Femur (tissue), 1 donor: ENCODE results near the gene COL23A1.

ENCODE experiments used
- DNase-seq: peaks from one replicate; pipeline ENCODE4 v3.0.0-alpha.2; 2017

COL23A1 gene

DNA sequence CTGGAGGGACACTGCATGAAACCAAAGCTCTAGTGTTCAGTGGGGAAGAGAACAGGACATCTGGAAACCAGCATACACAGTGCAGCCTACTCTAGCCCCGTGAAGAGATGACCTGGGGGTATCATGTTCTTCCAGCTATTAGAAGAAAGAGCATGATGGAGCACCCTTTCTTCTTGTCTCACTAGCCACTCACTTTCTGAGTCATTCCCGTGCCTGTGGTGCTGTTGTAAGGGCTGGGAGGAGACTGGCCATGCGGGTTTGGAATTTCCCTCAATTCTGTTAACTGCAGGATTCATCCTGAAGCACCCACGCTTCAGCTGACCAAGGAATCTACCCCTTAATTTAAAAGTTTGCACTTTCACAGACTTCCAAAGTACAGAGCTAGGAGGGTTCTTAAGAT, 137.0 kb downstream of the COL23A1 start:
- DNase-seq: no peak

DNA sequence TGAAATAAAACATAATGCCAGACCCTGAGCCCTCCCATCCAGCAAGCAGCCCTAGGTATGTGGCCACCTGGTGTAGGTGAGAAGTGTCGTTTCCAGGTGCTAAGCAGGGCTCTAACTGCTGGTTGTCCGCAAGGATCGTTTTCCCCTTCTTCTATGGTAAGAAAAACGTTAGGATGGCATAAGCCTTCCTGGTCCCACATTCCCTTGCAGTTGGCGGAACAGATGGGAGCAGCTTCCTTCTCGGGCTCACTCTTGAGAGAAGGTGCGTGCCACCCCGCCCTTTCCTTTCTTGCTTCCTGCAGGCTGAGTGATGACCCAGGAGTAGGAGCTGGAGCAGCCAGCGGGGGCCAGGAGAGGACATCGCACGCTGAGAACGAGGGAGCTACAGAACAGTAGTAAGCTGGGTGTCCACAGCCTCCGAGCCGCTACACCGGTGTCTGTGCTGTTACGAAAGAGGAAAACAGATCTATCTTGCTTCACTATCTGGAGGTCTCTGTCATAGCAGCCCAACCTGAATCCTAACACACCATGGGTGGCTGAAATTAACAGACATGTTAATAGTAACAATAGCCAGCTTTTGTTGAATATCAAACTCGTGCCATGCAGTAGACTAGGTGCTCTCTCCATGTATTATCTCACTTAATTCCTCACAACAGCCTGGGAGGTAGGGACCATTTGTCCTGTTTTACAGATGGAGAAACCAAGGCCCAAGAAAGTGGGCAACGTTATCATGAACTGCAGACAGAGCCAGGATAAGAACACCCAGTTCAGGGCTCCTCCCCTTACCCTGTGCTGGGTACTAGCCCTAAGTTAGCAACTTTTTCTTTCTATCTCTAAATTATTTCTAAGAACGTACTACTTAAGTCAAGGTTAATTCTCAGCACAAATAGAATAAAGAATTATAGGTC, 139.8 kb downstream of the COL23A1 start:
- DNase-seq: no peak

DNA sequence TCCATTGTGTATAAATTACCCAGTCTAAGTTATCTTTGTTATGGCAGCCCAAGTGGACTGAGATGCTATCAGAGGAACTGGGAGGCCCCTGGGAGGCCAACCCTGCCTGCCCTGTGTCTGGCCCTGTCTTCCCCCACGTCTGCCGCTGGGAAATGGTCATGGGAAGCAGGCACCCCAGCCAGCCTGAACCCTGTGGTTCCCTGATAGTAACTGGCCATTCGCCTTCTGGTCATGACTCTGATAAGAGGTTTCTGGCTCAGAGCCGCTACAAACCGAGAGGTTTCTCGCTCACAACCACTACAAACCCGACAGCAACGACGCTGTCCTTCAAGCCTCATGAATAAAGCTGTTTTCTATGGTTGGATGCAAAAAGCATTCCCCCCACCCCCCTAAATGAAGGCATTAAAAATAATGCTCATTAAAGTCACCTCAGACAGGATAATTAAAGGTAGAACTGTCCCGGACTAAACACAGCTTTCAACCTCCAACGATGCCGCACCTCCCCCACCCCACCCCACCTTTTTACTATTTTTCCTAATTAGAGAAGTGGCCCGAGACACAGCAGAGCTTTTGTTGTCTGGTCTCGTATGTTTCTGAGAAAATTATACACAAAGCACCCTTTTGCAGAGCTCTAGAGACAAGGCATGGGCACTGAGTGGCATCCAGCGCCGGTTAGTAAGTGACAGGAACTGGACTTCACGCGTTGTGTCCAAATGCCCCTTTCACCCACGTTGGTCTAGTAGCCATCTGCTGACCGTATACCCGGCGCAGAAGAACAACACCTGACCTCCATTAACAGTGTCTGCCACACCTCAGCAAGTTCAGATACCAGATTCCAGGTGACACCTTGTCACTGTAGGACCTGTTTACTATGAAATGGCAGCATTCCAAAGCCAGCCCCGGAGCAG, 140.8 kb downstream of the COL23A1 start:
- DNase-seq: no peak

DNA sequence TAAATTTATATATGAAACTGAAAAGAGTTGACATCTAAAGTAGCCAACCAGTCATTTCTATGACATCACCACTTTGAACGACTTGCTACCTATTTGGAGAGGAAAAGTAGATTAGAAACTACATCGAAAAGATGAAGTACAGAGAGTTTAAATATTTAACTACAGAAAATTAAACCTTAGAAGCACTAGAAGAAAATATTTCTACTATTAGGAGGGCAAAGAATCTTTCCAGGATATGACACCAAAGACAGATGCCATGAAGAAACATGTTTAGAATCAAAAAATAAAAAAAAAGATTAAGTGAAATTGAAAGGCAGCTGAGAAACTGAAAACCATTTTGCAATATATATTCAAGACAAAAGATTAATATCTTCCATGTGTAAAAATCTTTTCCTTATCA, 144.7 kb downstream of the COL23A1 start:
- no peak for DNase-seq

DNA sequence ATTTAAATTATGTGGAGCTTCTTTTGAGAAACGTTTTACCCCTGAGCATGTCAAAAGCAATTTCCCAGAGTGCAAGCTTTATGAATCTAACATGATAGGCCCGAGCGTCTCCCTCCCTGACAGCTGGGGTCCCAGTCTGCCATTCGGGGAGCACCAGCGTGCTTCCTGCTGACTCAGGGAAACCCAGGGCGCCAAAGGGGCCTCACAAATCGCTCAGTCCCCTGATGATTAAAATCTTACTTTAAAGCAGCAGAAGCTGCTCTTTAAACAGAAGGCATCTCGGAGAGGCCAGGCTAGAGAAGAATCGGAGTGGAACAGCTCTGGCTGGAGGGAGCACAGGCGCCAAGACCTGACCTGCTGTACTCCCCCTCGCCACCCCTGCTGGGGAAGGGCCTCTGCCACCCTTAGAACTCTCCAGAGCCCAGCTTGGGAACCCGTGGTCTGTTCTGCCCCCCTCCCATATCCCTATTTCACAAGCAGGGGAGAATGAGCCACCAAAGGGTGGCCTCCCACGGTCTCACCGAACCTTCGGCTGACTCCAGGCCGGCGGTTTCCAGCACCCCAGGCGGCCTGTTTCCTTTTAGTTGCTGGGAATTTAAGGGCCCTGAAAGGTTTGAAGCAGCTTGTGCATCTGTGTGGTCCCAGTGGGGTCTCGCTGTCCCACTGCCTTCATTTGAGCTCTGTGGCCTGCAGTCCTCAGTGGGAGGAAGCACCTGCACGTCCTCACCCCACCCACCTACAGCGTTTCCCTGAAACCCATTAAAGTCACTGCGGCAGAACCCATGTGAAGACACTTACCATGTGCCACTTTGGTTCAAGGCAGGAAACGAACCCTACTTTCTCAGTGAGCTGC, 147.6 kb downstream of the COL23A1 start:
- no peak for DNase-seq

DNA sequence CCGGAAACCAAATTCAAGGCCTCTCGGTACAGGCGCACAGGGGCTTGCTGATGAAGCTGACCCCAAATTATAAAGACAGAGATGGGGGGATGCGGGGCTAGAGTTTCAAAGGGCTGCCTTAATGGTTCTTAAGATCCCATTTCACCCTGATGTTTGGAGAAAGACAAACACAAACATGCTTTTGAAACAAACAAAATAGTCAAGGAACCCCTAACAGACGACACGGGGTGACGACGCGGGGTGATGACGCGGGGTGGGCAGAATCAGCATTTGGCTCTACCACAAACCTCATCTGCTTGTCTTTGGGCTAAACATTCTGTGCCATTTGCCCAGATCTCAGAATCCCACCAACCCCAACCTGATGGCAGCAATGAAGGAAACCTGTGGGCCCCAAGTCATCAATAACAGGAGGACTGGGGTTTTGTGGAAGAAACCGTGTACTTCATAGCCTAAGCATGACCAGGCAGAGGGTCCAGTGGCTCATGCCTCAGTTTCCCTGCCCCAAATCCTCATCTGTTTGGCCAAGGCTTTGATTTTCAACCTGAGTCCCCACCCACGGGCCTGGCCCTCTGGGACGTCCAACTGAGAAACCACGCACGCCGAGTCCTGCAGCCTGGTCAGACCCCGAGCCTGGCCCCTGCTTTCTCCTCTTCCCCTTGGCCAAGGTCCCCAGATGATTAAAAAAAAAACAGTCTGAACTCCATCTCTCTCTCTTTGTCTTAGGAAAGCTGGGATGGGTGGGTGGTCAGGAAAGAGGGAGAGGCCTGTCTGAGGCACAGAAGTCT, 148.5 kb downstream of the COL23A1 start:
- DNase-seq: no peak

DNA sequence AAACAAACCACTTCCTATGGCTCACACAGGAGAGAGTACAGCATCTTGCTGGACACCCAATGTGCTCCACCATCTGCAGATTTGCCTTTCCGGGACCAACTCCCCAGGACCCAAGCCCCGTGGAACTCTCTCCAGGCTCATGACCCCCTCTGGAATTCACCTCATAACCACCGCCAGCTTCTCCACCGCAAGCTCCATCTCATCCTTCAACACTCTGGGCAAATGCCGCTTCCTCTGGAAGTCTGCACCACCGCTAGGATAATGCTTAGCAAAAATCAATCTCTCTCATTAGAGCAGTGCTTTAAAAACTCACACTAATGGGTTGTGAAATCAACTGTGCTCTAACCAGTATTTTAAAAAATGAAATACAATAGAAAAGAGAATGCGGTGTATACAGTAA, 150.0 kb downstream of the COL23A1 start:
- DNase-seq: no peak

DNA sequence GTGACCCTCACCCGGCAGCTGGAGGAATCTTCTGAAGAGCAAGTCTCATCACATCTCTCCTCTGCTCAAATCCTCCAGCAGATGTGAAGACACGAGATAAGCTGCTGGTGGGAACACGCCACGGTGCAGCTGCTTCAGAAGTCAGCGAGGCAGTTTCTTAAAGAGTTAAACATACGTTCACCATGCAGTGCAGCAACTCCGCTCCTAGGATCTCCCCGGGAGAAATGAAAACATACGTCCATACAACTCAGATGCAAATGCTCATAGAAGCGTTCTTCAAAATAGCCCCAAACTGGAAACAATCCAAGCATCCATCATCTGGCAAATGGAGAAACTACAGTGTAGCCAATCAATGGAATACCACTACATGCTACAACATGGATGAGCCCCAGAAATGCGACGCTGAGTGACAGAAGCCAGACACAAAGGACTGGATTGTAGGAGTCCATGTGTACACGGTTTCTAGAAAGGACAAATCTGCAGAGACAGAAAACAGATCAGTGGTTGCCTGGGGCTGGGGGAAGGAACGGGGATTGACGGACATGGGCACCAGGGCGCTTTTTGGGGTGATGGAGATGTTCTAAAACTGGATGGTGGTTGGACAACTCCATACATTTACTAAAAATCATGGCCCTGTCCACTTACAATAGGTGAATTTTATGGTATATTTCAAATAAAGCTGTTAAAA, 150.6 kb downstream of the COL23A1 start:
- DNase-seq: no peak

DNA sequence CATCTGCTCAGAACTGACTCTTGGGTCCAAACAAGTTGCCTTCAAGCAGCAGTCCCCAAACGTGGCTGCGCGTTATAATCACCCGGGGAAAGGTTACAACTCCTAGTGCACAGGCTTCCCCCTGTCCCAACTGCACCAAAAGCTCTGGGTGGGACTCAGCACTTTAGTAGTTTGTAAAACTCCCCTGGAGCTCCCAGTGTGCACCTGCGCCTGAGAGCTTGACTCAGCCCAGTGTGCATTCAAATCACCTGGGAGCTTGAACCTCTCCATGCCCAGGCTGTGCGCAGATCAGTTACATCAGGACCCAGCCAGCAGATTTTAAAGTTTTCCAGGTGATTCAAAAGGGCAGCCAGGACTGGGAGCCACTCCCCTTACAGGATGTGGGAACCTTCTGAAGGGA, 151.4 kb downstream of the COL23A1 start:
- DNase-seq: no peak

DNA sequence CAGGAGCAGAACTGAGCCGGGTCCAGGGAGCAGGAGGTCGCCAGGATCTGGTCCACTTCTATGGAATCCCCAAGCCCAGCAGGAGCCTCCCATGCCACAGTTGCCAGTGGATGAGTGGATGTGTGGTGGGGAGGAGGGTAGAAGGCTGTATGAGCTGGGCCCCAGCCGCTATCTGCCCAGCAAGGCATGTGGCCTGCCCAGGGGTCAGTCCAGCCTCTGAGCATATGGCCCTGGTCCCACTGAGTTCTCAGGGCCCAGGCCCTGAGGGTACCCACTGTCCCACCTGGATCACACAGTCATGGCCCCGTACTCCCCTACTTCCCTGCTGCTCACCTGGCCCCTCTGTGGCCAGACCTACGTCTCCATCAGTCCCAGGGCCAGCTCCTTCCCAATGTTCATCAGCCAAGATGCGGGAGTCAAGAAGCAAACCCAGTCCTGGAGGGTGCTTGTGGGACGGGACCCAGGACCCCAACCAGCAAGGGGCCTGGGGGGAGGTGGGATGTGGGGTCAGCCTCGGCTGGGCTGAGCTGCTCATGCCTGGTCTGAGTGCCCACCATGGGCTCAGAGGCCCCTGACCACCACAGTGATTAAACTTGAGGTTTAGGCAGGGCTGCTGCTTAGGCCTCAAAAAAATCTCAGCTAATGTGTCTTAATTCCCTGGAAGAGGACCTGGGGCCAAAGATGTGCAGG, 152.7 kb downstream of the COL23A1 start:
- DNase-seq: no peak

DNA sequence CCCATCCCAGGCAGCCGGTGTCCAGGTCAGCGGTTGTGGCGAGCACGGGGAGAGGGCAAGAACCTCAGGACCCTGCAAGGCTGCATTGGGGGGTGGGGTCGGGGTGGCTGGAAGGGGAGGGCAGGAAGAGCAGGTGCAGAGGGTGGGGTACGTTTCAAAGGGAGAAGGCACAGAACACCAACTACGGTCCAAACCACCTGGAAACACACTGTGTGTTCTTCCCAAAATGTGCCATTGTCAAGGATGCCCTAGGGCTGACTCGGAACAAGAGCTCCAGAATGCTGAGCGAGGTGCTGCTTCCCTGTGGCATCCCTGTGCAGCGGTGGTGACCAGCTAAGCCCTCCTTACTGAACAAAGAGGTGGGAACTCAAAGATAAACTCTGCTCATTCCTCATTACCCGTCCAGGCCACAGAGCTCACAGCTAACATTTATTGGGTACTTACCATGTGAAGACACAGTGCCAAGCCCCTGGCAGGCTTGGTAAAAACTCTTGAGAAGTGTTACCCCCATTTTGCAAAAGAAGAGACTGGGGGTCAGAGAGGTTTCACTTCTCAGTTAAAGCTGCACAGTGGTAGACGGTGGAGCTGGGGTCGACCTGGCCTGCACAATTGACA, 153.8 kb downstream of the COL23A1 start:
- no peak for DNase-seq

DNA sequence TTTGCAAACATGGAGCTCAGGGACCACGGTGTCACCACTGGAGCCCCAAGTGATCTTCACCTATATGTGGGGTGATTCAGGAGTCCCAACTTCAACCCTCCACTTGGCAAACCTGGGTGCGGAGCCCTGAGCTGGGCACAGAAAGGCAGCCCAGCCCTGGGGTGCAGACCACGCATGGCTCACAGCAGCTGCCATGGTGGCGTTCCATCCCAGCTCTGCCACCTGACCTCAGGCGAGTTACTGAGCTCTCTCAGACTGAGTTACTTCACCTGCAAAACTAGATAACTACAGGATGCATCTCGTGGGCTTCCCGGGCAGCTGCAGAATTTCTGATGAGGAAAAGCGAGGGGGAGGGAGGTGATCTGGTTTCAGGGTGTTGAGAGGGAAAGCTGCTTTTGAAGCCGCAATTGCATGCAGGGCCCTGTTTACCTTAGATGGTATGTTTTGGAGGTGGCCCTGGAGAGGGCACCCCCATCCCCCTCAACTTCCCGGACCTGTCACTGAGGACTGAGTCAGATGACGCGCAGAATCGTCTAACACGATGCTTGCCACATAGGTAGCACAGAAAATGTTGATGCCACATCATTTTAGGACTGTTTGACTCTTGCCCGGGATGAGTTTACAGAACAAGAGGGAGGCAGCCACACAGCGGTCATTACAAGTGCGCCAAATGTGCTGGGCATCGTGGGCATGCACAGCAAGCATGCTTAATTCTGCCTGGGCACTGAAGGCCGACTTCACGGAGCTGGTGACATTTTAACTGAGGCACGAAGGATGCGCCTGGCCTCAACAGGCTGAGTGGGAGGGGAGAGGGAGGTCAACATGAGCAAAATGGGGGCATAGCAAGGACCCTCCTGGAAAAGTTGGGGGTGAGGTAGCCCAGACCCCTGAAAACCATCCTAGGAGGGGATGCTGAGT, 154.6 kb downstream of the COL23A1 start:
- DNase-seq: no peak

DNA sequence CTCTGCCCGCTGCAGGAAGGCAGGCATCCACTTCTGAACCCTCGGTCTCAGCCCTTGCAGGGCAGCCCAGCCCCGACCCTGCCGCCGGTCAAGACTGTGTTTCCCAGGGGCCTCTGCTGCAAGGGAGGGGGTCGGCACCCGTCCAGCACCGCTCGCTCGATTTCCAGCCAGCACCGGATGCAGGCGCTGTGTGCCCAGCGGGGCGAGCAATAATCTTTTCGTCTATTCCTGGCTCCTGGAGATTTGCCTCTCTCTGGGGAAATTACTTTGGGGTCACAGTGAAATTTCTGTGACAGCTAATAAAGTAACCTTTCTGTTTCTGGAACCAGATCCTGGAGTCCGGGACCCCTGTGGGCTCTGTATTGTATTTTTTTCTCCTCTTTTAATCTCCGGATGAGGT, 155.3 kb downstream of the COL23A1 start:
- peak; percentile 60 for DNase-seq

DNA sequence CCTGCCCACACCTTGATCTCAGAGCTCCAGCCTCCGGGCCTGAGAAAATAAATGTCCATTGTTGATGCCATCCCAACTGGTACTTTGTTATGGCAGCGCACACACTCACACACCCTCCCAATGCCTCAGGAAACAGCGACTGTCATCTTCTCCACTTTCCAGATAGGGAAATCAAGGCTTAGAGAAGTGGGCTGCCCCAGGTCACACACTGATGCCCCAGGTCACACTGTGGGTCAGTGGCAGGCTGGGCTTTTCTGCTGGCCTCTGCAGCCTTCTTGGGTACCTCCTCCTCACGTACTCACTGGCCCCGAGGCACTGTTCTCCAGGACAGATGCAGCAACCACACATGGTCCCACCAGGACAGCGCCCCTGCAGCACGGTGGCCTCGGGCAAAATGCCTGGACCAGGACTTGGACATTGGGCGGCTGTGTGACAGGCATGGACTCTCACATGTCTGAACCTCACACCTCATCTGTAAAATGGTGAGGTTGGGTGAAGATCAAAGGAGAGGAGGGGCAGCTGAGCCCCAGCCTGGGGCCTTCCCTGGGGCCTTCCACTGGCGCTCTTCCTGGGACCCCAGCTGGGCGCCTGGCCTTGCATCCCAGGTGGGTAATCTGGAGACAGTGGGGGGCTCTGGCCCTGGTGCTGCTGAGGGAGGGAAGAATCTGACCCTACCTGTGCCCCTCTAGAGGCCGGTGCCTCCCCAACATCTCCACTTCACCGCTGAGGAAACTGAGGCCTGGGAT, 156.0 kb downstream of the COL23A1 start:
- no peak for DNase-seq

DNA sequence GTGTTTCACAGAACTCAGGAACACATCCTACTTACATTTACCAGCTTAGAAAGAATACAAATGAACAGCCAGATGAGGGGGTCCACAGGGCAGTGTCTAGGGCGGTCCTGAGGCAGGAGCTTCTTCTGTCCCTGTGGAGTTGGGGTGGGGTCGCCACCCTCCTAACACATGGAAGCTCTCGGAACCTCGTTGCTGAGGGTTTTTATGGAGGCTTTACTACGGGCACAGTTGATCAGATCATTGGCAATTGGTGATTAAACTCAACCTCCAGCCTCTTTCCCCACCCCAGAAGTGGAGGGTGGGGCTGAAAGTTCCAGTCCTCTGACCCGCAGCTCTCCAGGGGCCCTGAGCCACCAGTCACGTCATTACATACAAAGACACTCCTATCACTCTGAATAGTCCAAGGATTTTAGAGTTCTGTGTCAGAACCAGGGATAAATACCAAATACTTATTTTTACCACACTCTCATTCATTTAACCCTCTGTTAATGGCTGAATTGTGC, 156.9 kb downstream of the COL23A1 start:
- DNase-seq: no peak

DNA sequence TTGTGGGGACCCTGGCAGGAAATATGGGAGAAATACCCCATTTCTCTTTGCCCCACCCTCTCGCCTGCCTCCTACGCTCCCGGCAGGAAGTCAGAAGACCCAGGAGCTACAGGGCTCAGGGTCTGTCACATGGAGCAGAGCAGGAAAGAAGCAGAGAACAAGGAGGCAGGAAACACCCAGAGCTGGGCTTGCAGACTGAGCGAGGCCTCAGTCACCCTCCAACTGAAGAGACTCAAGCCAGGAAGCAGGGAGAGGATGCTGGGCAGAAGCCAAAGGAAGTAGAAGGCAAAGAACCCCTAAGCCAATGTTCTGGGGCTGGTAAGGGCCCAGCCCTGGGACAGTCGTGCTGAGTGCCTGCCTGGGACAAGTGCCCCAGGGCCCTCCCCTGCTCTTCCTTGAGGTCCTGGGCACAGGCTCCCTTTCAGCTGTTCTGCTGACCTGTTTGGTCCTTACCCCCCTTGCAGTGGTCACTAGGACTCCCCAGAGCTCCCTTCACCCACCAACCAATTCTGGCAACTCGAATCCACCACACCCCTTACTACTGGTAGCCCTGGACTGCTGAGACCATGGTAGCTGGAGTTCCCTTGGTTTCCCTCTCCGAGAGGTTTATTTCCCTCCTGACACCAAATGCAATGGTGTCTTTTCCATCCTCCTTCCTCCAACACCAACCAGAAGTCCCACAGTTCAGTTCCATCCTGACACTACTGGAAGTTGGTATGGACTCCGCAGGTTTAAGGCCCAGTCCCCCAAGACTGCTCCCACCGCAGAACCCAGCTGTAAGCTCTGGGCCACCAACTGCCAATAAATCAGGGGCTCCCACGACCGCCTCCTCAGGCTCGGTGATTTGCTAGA, 157.5 kb downstream of the COL23A1 start:
- no peak for DNase-seq

DNA sequence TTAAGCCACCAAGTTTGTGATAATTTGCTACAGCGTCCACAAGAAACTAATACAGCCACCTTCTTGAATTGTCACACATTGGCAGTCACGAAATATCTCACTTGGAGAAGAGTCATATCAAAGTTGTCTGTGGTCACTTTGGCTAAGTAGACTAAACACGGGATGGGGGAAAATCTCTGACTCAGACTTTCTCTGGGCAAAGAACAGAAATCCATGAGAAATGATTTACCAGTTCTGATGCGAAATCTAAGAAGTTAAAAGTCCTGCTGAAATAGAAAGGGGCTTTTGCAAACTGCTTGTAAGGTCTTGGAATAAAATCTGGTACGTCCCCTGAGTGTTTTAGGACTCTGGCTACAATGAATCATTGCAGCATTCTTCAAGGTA, 158.4 kb downstream of the COL23A1 start:
- DNase-seq: no peak
